Activated CD8-positive, alpha-beta memory T cell treated with anti-CD3 and anti-CD28 coated beads, Interleukin-2, amount 50 U/mL, for 24 hours (primary cell): ENCODE measurements around the gene PTPRO.

Experiments used
- DNase-seq: peaks from one replicate; pipeline ENCODE4 v3.0.0-alpha.2; 2020; ENCODE audit errors: extremely low read depth

Gene PTPRO

GRCh38 chr12:15322164-15323061 lies at the start of gene PTPRO:
Gene PTPRO (plus strand): TSS chr12:15322508.
- no peak for DNase-seq

GRCh38 chr12:15273896-15274295 lies 48.4 kb upstream of the PTPRO start:
- no peak for DNase-seq

- DNase-seq = no peak
These were observed 47.7 kb upstream of the PTPRO start for GRCh38 chr12:15274561-15274967.

GRCh38 chr12:15276088-15276698 lies 46.1 kb upstream of the PTPRO start:
- no peak for DNase-seq

GRCh38 chr12:15278816-15279658 lies 43.3 kb upstream of the PTPRO start:
- no peak for DNase-seq

GRCh38 chr12:15280930-15281329 lies 41.4 kb upstream of the PTPRO start:
- no peak for DNase-seq

GRCh38 chr12:15289192-15289591 lies 33.1 kb upstream of the PTPRO start:
- DNase-seq = no peak

- no peak for DNase-seq
These were observed 28.6 kb upstream of the PTPRO start for GRCh38 chr12:15293731-15294130.

GRCh38 chr12:15299947-15300346 lies 22.4 kb upstream of the PTPRO start:
- DNase-seq = no peak

GRCh38 chr12:15304296-15304695 lies 18.0 kb upstream of the PTPRO start:
- no peak for DNase-seq

GRCh38 chr12:15306605-15307004 lies 15.7 kb upstream of the PTPRO start:
- DNase-seq = no peak

GRCh38 chr12:15307079-15307478 lies 15.2 kb upstream of the PTPRO start:
- no peak for DNase-seq

- DNase-seq = no peak
These were observed 3.5 kb upstream of the PTPRO start for GRCh38 chr12:15318841-15319240.

- DNase-seq = no peak
These were observed 1.4 kb upstream of the PTPRO start for GRCh38 chr12:15320881-15321280.

GRCh38 chr12:15323480-15323879 lies 1.2 kb downstream of the PTPRO start:
- no peak for DNase-seq

- DNase-seq = no peak
These were observed 7.6 kb downstream of the PTPRO start for GRCh38 chr12:15329891-15330290.

- no peak for DNase-seq
These were observed 11.9 kb downstream of the PTPRO start for GRCh38 chr12:15334225-15334624.

- no peak for DNase-seq
These were observed 13.7 kb downstream of the PTPRO start for GRCh38 chr12:15335959-15336358.

GRCh38 chr12:15336768-15337553 lies 14.7 kb downstream of the PTPRO start:
- DNase-seq = no peak

GRCh38 chr12:15341371-15341770 lies 19.1 kb downstream of the PTPRO start:
- no peak for DNase-seq

- no peak for DNase-seq
These were observed 22.3 kb downstream of the PTPRO start for GRCh38 chr12:15344561-15344960.

GRCh38 chr12:15346488-15346887 lies 24.2 kb downstream of the PTPRO start:
- DNase-seq = no peak
